GM18867 (cell line): ENCODE measurements around the gene HLF.

Source experiments
- ATAC-seq: cut with Tn5 transposase; IDR thresholded peaks from one replicate; pipeline ENCODE4 v1.9.1; 2021; ENCODE audit warnings: mild to moderate bottlenecking, moderate library complexity; ENCODE audit not compliant: unreplicated experiment

Gene HLF

DNA sequence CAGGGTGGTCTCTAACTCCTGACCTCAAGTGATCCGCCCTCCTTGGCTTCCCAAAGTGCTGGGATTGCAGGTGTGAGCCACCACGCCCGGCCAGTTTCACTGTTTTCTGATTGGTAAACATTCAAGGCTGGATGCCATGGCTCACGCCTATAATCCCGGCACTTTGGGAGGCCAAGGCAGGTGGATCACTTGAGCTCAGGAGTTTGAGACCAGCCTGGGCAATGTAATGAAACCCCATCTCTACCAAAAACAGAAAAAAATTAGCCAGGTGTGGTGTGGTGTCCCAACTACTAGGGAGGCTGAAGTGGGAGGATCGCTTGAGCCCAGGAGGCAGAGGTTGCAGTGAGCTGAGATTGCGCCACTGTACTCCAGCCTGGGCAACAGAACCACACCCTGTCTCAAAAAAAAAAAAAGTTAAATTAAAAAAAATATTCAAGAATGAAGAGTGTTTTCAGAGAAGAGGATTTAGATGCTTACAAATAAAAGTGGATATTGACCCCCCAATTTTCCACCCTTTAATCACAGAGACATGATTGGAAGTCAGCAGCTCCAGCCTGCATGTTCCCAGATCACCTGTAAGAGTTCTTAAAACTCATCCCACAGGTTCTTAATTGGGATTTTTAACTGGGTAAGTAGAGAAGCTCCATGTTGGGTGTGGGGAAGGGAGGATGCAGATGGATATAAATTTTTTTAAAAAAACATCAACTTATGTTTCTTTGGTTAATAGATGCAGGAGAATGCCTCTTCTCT, 23.8 kb downstream of the HLF start:
- no peak for ATAC-seq

- ATAC-seq: no peak
Measured at GRCh38 chr17:55289106-55289446, 24.3 kb downstream of the HLF start.

DNA sequence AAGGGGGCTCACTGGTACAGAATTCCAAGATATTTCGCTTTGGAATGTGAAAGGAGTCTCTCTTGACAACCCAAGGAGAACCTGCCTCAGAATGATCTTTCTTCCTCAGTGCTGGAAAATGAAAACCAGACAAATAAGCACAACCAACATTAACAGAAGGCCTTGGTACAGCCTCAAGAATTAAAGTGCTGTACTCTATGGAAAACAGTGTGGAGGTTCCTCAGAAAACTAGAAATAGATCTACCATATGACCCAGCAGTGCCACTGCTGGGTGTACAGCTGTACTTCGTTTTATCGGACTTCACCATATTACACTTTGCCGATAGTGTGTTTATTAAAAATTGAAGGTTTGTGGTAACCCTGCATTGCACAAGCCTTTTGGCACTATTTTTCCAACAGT, 25.2 kb downstream of the HLF start:
- ATAC-seq: no peak

DNA sequence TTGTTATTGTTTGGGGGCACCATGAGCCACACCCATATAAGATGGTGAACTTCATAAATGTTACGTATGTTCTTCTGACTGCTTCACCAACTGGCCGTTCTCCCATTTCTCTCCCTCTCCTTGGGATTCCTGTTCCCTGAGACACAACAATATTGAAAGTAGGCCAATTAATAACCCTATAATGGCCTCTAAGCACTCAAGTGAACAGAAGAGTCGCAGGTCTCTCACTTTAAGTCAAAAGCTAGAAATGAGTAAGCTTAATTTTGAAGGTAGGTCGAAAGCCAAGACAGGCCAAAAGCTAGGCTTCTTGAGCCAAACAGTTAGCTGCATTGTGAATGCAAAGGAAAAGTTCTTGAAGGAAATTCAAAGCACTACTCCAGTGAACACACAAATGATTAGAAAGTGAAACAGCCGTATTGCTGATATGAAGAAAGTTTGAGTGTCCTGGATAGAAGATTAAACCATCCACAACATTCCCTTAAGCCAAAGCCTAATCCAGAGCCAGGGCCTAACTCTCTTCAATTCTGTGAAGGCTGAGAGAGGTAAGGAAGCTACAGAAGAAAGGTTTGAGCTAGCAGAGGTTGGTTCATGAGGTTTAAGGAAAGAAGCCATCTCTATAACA, 25.8 kb downstream of the HLF start:
- ATAC-seq: no peak

DNA sequence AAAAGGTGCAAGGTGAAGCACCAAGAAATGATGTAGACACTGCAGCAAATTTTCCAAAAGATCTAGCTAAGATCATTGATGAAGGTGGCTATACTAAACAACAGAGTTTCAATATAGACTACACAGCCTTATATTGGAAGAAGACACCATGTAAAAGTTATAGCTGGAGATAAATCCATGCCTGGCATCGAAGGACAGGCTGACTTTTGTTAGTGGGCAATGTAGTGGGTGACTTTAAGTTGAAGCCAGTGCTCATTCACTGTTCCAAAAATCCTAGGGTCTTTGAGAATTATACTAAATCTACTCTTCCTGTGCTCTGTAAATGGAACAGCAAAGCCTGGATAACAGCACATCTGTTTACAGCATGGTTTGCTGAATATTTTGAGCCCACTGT, 26.4 kb downstream of the HLF start:
- no peak for ATAC-seq

DNA sequence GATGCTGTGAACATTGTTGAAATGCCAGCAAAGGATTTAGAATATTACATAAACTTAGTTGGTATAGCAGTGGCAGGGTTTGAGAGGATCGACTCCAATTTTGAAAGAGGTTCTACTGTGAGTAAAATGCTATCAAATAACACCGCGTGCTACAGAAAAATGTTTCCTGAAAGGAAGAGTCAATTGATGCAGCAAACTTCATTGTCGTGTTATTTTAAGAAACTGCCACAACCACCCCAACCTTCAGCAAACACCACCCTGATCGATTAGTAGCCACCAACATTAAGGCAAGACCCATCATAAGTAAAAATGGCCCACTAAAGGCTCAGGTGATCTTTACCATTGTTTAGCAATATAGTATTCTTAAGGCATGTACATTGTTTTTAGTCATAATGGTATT, 27.3 kb downstream of the HLF start:
- ATAC-seq: no peak

GRCh38 chr17:55294042-55294751, 29.4 kb downstream of the HLF start:
- ATAC-seq: no peak

GRCh38 chr17:55295411-55296170, 30.8 kb downstream of the HLF start:
- peak; percentile 90 for ATAC-seq

GRCh38 chr17:55296171-55296695, 31.5 kb downstream of the HLF start:
- no peak for ATAC-seq

DNA sequence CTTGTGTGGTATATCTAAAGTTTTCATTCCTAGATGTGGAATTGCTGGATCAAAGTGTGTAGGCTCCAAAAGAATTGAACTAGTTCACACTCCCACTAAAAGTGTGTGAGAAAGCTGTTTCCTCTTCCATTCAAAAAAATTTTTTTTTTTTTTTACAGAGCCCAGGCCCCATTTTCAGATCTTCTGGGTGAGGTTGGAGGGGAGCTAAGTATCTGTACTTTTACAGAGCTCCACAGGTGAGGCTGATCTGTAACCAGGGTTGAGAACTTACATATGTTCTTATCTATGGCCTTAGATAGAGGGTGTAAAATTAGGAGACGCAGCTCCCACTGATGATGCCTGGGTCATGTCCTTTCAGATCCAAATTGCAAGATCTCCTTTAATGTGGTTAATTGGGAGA, 31.9 kb downstream of the HLF start:
- no peak for ATAC-seq

- no peak for ATAC-seq
Measured at GRCh38 chr17:55298111-55298730, 33.5 kb downstream of the HLF start.

DNA sequence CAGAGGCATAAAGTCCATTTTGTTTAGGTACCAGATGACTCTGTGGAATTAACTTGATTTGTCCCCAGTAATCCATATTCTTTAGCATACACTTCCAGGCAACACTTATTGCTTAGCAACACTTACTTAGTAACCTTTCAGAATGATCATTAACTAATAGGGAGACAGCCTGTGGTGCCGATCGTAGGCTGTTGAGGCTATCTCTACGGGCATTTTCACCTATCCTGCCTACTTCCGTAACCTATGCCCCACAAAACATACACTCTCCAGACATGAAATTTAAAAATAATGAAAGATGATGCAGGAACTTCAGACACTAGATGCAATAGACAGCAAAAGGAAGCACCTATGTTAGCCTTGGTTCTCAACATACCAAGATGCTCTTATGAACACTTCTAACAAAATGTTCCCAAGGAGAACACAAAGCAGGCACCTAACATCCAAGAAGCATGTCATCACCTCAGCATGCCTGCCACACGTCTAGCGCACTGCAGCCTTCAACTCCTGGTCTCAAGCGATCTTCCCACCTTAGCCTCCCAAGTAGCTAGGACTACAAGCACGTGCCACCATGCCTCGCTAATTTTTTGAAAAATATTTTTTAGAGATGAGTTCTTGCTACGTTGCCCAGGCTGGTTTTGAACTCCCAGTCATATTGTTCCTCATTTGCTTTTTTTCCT, 34.5 kb downstream of the HLF start:
- no peak for ATAC-seq

DNA sequence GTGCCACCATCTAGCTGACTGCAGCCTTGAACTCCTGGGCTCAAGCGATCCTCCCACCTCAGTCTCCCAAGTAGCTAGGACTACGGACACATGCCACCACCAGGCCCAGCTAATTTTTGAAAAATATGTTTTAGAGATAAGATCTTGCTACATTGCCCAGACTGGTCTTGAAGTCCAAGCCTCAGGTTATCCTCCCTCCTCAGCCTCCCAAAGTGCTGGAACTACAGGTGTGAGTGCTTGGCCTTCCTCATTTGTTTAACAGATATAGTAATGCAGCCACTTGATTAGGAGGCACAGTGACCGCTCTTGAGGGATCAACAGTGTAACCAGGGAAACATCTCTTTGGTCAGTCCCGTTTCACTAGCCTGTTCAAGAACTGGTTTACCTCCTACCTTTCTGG, 35.1 kb downstream of the HLF start:
- no peak for ATAC-seq

DNA sequence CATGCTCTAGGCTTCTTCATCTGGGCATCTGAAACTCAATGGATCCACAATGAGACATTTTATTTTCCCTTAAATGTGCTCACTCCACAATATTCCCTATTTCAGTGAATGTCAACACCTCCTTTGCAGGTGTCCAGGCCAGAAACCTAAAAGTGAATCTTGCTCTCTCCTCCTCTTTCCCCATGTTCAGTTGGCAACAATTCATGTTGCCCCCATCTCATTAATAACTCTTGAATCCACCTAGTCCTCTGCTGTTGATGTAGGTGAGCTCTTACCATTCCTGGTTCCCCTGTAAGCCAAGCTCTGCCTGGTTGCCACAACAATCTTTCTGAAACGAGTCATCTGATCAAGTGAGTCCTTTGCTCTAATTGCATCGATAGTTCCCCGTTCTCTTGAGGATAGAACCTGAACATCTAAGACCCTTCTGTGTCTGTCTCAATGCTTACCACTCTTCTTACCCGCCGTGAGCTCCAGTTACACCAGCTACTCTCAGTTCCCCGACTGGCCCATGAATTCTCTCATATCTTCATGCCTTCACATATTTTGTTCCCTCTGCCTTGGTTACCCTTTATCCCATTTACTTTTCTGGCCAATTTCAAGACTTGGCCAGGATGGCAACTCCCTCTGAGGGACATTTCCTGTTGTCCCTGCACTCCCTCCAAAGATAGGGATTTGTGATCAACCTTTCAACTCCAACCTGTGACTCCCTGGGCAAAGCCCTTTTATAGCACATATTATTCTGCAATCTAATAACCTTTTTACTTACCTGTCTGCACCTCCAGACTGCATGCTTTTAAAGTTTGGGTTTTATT, 35.9 kb downstream of the HLF start:
- ATAC-seq: no peak

DNA sequence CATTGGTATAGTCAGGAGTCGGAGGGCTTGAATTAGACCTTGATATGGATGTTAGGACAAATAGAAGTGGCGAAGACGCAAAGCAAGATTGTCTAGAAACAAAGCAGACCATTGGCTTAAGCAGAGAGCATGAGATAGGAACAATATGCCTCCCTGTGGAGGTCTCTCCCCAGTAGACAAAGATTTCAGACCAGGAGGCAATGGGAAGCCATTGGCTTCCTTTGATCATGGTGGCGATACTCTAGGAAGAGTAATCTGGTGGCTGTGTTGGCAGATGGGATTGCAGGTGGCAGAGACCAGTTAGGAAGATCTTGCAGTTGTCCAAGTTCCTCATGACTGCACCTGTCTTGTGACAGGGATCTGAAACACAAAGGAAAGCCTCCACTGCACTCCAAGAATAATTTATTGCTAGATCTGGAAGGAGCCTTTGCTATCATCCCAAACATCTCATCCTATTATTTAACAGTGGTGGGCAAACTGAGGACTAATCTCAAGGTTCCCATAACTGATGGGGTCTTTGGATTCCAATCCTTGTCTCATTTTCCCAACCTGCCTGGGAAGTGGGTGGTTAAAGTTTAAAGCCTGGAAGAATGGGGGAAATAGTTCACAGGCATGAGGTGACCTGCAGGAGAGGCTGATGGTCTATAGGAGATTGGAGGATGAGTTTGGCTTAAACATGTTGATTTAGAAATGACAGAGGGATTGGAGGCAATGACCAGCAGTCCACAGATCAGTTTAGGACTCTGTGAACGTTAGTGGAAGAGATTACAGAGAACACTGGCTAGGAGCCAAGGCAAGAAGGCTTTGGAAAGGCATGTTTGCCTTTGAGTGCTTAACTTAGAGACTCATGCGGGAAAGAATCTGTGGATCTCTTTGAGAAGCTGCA, 37.0 kb downstream of the HLF start:
- no peak for ATAC-seq

DNA sequence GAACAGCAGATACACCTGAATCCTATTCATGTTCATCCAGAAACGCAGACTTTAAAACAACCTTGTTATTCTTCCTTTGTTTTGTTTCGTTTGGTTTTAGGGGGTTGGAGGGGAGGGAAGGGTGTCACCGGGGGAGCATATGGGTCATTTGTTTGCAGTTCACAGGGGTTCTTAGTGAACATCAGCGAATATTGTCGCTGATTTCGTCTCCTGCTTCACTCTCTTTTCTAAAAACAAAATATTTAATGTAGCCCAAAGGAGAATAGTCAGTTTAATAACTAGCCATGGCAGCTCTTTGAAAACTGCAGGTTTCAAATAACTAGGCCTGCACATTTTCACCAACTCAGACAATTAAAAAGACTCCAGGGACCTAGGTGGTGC, 37.6 kb downstream of the HLF start:
- ATAC-seq: no peak

GRCh38 chr17:55303008-55303493, 38.3 kb downstream of the HLF start:
- ATAC-seq: no peak

DNA sequence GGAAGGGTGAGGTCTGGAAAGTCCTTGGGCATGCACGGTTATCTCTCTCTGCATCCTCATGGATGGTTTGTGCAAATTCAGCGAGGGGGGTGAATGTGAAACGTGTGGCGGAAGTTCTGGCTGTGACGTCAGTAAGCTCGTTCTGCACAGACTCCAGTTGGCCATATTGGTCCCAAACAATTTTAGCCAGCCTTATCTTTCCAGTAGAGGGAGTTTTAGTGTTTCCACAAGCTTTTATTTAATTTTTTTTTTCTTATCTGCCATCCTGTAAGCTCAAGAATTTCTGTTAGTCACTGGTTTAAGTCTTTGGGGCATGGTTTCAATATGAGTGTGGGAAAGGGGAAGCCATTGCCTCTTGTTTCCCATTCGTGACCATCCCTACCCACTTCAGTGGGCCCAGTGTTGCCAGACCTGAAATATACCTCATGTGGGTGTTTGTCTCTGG, 39.0 kb downstream of the HLF start:
- ATAC-seq: peak; percentile 41
